ENCODE data around the gene ST3GAL4. TPM values are rescaled to one million over a fixed set of nuclear protein-coding genes. Genes with fewer than 3 reads are reported as not detected.

Gene ST3GAL4
- total and polyA plus RNA-seq, 2 of the 8 experiments (the other 6 are each of a cell fraction or from before 2014, with no cell fraction given): 15.6 to 20.0 TPM

GRCh38 chr11:126423154-126423553, 67.7 kb downstream of the ST3GAL4 start (continued):
- TF ChIP-seq SP1 (IDR thresholded peaks at IDR 0.05; ENCODE audit: low read depth, low read length): no peak
